BJ (cell line): ENCODE results near the gene NMNAT3. TPM values are rescaled to one million over a fixed set of nuclear protein-coding genes. Genes with fewer than 3 reads are reported as not detected.

ENCODE experiments used
- CTCF ChIA-PET: fragments of 350-600 bp; formaldehyde crosslinking; extraction: SDS; loops from one replicate; lab custom pipeline; 2021; ENCODE audit warnings: antibody characterized with exemption, inconsistent platforms; lab: Yijun Ruan, JAX
- POLR2A ChIA-PET: fragments of 300-600 bp; sonication (Branson Sonifier 250); formaldehyde crosslinking; extraction: SDS; loops from one replicate; lab custom pipeline; 2021; ENCODE audit warnings: antibody characterized with exemption; lab: Charles Lee
- DNase-seq: peaks from one replicate; pipeline ENCODE4 v3.0.0-alpha.2; 2011; ENCODE audit warnings: low read depth
- H3K27me3 ChIP-seq: 2 replicates; pipeline ENCODE4 v1.6.0; 2011; ENCODE audit warnings: low read length; ENCODE audit not compliant: control insufficient read depth, insufficient read depth
- H3K36me3 ChIP-seq: 2 replicates; pipeline ENCODE4 v1.5.1; 2011; ENCODE audit warnings: low read length; ENCODE audit not compliant: control insufficient read depth, insufficient read depth
- H3K4me3 ChIP-seq: 2 replicates; pipeline ENCODE4 v1.5.1; 2011; ENCODE audit warnings: low read depth, mild to moderate bottlenecking, control low read depth, low read length
- polyA plus RNA-seq: library from polyadenylated mRNA; depleted of rRNA; stranded (reverse); fragments of >200 nt; gene quantifications from 2 replicates; pipeline ENCODE4 v1.2.3, GENCODE V29; 2011
- TF ChIP-seq, protein P1 (sequence below): IDR thresholded peaks from 2 replicates; pipeline ENCODE4 v1.5.1; 2011; ENCODE audit warnings: low read depth, mild to moderate bottlenecking, control low read depth, inconsistent platforms, low read length, moderate library complexity; ENCODE audit not compliant: insufficient read depth

Gene NMNAT3
- polyA plus RNA-seq, 1 experiment, result 0.61 TPM

DNA sequence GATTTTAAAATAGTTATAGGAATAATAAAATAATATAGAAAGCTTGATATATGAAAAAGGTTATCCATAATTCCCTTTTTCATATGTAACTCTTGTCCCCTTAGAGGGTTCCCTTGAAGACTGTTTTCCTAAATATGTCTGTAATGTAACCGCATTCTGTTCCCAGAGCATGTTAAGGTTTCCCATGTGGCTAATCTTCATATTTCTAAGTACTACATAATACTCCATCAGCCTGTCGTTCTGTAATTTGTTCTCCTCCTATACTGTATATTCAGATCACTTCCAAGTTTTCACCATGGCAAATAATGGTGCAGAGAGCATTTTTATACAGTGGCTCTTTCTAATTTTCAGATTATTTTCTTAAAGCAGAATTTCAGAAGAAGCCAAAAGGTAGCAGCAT is 6.7 kb downstream of the NMNAT3 start:
- Histone ChIP-seq H3K4me3 (no peak overlapping the region), H3K36me3 (no peaks in the 10 kb centered on the region), H3K27me3 (no peaks in the 10 kb centered on the region; the same call in 1 of the 2 replicates)
- DNase-seq, result no peak
- ChIA-PET CTCF (no interaction called here), POLR2A (no interaction called here)
- TF ChIP-seq, protein P1, sequence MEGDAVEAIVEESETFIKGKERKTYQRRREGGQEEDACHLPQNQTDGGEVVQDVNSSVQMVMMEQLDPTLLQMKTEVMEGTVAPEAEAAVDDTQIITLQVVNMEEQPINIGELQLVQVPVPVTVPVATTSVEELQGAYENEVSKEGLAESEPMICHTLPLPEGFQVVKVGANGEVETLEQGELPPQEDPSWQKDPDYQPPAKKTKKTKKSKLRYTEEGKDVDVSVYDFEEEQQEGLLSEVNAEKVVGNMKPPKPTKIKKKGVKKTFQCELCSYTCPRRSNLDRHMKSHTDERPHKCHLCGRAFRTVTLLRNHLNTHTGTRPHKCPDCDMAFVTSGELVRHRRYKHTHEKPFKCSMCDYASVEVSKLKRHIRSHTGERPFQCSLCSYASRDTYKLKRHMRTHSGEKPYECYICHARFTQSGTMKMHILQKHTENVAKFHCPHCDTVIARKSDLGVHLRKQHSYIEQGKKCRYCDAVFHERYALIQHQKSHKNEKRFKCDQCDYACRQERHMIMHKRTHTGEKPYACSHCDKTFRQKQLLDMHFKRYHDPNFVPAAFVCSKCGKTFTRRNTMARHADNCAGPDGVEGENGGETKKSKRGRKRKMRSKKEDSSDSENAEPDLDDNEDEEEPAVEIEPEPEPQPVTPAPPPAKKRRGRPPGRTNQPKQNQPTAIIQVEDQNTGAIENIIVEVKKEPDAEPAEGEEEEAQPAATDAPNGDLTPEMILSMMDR, result no peak

DNA sequence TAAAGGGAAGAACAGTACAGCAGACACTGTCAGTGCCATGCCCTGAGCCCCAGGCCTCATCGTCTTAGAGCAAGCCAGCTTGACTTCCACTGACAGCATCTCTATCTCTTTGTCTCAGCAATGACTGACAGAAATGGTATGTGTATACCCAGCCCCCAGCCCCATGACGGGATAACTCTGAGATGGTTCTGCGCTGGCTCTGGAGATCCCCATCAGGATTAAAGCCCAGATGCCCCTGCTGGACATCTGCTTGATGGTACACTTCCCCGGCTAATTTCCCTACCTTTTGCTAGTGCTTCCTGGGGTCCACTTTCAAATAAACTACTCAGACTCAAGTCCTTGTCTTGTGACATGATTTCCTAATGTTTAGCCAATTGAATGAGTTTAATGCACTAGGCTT is 7.6 kb downstream of the NMNAT3 start:
- POLR2A ChIA-PET, result no interaction called here
- TF ChIP-seq, protein P1, result no peak
- Histone ChIP-seq H3K4me3 (no peak overlapping the region), H3K27me3 (no peaks in the 10 kb centered on the region; the same call in 1 of the 2 replicates), H3K36me3 (no peaks in the 10 kb centered on the region)
- no peak for DNase-seq
- CTCF ChIA-PET, result no interaction called here

DNA sequence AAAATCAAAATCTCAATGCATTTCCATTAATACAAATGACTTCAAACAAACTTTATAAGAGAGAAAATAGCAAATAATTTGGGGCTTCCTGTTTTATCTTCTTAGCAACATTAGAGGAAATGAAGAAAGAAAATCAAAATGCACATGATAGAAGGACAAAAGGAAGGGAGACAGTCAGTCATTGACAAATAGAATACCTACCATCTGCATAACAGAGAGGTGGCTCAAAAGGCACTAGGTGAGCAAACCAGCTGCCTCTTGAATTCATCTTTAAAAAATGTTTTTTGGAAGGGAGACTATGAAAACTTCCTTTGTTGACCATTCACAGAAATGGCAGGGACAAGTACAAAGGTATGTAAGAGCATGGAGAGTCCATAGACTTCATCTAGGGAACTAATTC is 9.4 kb downstream of the NMNAT3 start:
- DNase-seq, result no peak
- Histone ChIP-seq H3K36me3 (no peaks in the 10 kb centered on the region), H3K4me3 (no peak overlapping the region), H3K27me3 (no peaks in the 10 kb centered on the region; the same call in 1 of the 2 replicates)
- POLR2A ChIA-PET, result no interaction called here
- CTCF ChIA-PET, result no interaction called here
- TF ChIP-seq, protein P1, result no peak

DNA sequence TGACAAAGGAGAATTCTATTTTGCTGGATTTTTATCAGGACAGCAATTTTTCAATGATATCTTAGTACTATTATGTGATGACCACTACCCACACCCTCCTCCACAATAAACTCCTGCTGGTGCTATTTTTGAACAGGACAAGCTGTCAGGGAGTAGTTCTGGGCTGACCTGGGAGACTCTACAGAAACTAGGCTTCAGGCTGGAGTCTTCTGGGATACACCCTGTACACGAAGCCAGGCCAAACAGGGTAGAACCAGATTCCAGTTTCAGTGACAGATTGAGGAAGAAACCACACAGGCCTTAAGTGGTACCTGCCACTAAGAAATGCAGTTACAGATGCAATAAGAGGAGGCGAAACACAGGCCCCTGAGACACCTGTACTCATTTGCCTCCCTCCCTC is 12.8 kb downstream of the NMNAT3 start:
- CTCF ChIA-PET, result interaction anchor here (0.5 kb wide), 1 partner anchor 30 kb away, joined by 3 read pairs; no protein-coding TSS in a partner anchor
- POLR2A ChIA-PET, result no interaction called here
- Histone ChIP-seq H3K36me3 (no peaks in the 10 kb centered on the region), H3K27me3 (no peaks in the 10 kb centered on the region), H3K4me3 (no peak overlapping the region)
- TF ChIP-seq, protein P1, result no peak
- no peak for DNase-seq

DNA sequence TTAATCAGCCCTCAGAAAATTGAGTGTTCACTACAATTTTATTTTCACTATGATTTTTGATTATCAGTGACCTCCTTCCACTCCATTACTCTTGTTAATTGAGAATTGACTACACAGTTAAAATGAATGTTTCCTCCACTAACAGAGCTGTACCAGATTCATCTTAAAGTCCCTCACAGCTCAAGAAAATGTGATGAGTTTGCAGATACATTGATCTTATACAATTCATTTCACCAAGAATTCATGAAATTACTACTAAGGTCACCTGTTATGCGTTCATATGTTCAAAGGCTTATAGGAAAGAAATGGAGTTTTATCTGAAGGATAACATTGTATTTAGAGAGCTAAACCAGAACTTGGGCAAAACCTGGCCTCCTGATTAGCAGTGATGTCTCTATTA is 17.5 kb downstream of the NMNAT3 start:
- H3K27me3 ChIP-seq, result no peaks in the 10 kb centered on the region
- ChIA-PET POLR2A (no interaction called here), CTCF (no interaction called here)
- DNase-seq, result no peak
- H3K36me3 ChIP-seq, result no peaks in the 10 kb centered on the region
- TF ChIP-seq, protein P1, result no peak
- no peak overlapping the region for H3K4me3 ChIP-seq
